HL-60 (cell line): ENCODE measurements around the gene TAPBP.

Source experiments
- DNase-seq, 2 experiments: peaks; one replicate each; pipeline ENCODE4 v3.0.0-alpha.2; 2010 to 2020; ENCODE audit warnings: low read depth in 1 of 2, low spot score in 1 of 2
- H3K27ac ChIP-seq: fragments of 250-450 bp; sonication (Bioruptor Pico); replicated peaks from 2 replicates; pipeline ENCODE4 v1.5.1; 2020; ENCODE audit warnings: mild to moderate bottlenecking, moderate library complexity
- H3K27me3 ChIP-seq: fragments of 250-450 bp; sonication (Bioruptor Pico); 2 replicates; pipeline ENCODE4 v1.5.1; 2021; ENCODE audit warnings: mild to moderate bottlenecking, moderate library complexity; ENCODE audit not compliant: insufficient read depth, poor library complexity, severe bottlenecking
- H3K4me3 ChIP-seq: replicated peaks from 2 replicates; pipeline ENCODE4 v1.5.1; 2011; ENCODE audit warnings: mild to moderate bottlenecking, control low read depth, low read length; ENCODE audit not compliant: insufficient read depth
- CTCF ChIP-seq: IDR thresholded peaks from one replicate; pipeline ENCODE4 v1.5.1; 2011; ENCODE audit warnings: low read length, control low read depth, inconsistent platforms; ENCODE audit not compliant: insufficient read depth
- GABPA ChIP-seq: IDR thresholded peaks from 2 replicates; pipeline ENCODE4 v1.6.1; 2012; ENCODE audit warnings: low read depth
- POLR2AphosphoS5 ChIP-seq: IDR thresholded peaks from 2 replicates; pipeline ENCODE4 v1.6.1; 2012; ENCODE audit warnings: low read depth
- REST ChIP-seq: IDR thresholded peaks from 2 replicates; pipeline ENCODE4 v1.6.1; 2012; ENCODE audit warnings: low read depth; ENCODE audit not compliant: insufficient replicate concordance
- SPI1 ChIP-seq: IDR thresholded peaks from 2 replicates; pipeline ENCODE4 v1.6.1; 2012; ENCODE audit warnings: low read depth, mild to moderate bottlenecking, borderline replicate concordance

TAPBP gene

DNA sequence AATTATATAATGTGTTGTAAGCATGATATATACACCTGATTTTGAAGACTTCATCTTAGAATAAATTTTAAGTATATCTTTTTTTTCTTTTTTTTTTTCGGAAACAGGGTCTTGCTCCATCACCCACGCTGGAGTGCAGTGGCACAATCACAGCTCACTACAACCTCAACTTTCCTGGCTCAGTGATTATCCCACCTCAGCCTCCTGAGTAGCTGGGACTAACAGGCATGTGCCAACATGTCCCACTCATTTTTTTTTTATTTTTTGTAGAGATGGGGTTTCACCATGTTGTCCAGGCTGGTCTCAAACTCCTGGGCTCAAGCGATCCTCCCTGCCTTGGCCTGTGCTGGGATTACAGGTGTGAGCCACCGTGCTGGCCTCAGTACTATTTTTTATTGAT lies 59.3 kb downstream of the TAPBP start:
- Histone ChIP-seq H3K27me3 (no peaks in the 10 kb centered on the region), H3K4me3 (no peak overlapping the region), H3K27ac (no peak overlapping the region)
- DNase-seq, result no peak
- TF ChIP-seq POLR2AphosphoS5 (no peak), REST (no peak), SPI1 (no peak), CTCF (no peak), GABPA (no peak)

DNA sequence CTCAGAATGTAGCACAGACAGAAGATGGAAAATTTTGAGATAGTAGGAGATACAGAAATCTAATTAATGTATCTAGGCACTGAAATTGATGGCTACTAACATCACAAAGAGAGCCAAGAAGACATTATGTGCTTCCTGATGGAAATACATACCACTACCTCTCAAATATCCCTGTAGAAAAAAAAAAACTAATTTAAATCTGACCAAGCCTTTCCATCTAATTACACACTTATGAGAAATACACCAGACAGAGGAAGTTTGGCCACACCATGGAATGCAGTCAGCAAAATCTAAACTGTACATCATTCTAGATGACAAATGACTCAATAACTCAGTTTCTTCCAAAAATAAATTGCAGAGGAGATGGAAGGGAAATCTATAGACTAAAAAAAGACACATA lies 61.1 kb downstream of the TAPBP start:
- TF ChIP-seq REST (no peak), POLR2AphosphoS5 (no peak), CTCF (no peak), SPI1 (no peak), GABPA (no peak)
- H3K4me3 ChIP-seq, result no peak overlapping the region
- no peak overlapping the region for H3K27ac ChIP-seq
- no peaks in the 10 kb centered on the region for H3K27me3 ChIP-seq
- no peak for DNase-seq

- Histone ChIP-seq H3K27ac (no peak overlapping the region), H3K4me3 (no peak overlapping the region), H3K27me3 (peaks cover 2% of the 10 kb centered on the region)
- DNase-seq, result no peak
- TF ChIP-seq SPI1 (no peak), CTCF (no peak), GABPA (no peak), POLR2AphosphoS5 (no peak), REST (no peak)
Observed at GRCh38 chr6:33251395-33252012, 62.4 kb downstream of the TAPBP start.
